B cell (primary cell): ENCODE data around the gene CPLX1. TPM values are rescaled to one million over a fixed set of nuclear protein-coding genes. Genes with fewer than 3 reads are reported as not detected.

Source experiments
- ATAC-seq: fragments of 200-7000 bp; cut with Tn5 transposase; one replicate; pipeline ENCODE4 v1.10.0; 2021; ENCODE audit warnings: low read depth, mild to moderate bottlenecking, moderate number of reproducible peaks, moderate library complexity
- CTCF ChIA-PET: fragments of 350-600 bp; sonication (Branson Sonifier 250); formaldehyde crosslinking; loops from one replicate; lab custom pipeline; 2021; ENCODE audit warnings: antibody characterized with exemption, inconsistent platforms; lab: Charles Lee
- POLR2A ChIA-PET: fragments of 350-600 bp; sonication (Branson Sonifier 250); formaldehyde crosslinking; loops from one replicate; lab custom pipeline; 2021; ENCODE audit warnings: antibody characterized with exemption; lab: Charles Lee
- DNase-seq: peaks from one replicate; pipeline ENCODE4 v3.0.0; 2013
- H2AFZ ChIP-seq: 2 replicates; pipeline ENCODE4 v1.6.1; 2012; ENCODE audit warnings: mild to moderate bottlenecking, low read depth, low read length; ENCODE audit not compliant: insufficient read depth, poor library complexity, severe bottlenecking
- H3K27ac ChIP-seq, 2 donors: 1 replicate in 1 of 2; 2 replicates in 1 of 2; pipeline ENCODE4 v1.5.1; 2012 to 2013; ENCODE audit warnings: low read length in 2 of 2, mild to moderate bottlenecking in 2 of 2, moderate library complexity in 1 of 2
- H3K27me3 ChIP-seq, 4 experiments: fragments of 200-600 bp in 1 of 4; sonication (generic) in 1 of 4; replicated peaks in 1 of 4; 1 replicate in 2 of 4; 2 replicates in 2 of 4; pipeline versions ENCODE4 v1.6.1 to v1.7.0; 2013 to 2016; ENCODE audit warnings: low read length in 3 of 4, mild to moderate bottlenecking in 2 of 4, mixed read lengths in 1 of 4, moderate library complexity in 1 of 4; ENCODE audit not compliant: insufficient read depth in 4 of 4, control insufficient read depth in 3 of 4; ENCODE audit errors: control extremely low read depth in 1 of 4
- H3K36me3 ChIP-seq, 2 experiments: replicated peaks in 1 of 2; 1 replicate in 1 of 2; 2 replicates in 1 of 2; pipeline versions ENCODE4 v1.6.1 to v1.7.1; 2013; ENCODE audit warnings: low read length in 1 of 2; ENCODE audit not compliant: insufficient read depth in 2 of 2, control insufficient read depth in 1 of 2; ENCODE audit errors: control extremely low read depth in 1 of 2, extremely low read depth in 1 of 2
- H3K4me1 ChIP-seq, 2 donors: fragments of 200-600 bp in 1 of 2; sonication (generic) in 1 of 2; 1 replicate in 1 of 2; 2 replicates in 1 of 2; pipeline versions ENCODE4 v1.5.1 to v1.6.1; 2013 to 2017; ENCODE audit warnings: low read length in 2 of 2; ENCODE audit not compliant: control insufficient read depth in 2 of 2, insufficient read depth in 2 of 2
- H3K4me2 ChIP-seq: replicated peaks from 2 replicates; pipeline ENCODE3; 2012; ENCODE audit warnings: mild to moderate bottlenecking, low read depth, low read length; ENCODE audit not compliant: poor library complexity, severe bottlenecking
- H3K4me3 ChIP-seq, 5 experiments: fragments of 200-600 bp in 1 of 5; sonication (generic) in 1 of 5; 1 replicate in 3 of 5; 2 replicates in 2 of 5; pipeline versions ENCODE4 v1.5.1 to v1.7.0; 2011 to 2016; ENCODE audit warnings: low read length in 4 of 5, mild to moderate bottlenecking in 4 of 5, low read depth in 2 of 5, control low read depth in 1 of 5, moderate library complexity in 1 of 5; ENCODE audit not compliant: insufficient read depth in 1 of 5; ENCODE audit errors: control extremely low read depth in 1 of 5, extremely low read depth in 1 of 5
- H3K79me2 ChIP-seq: fragments of 200-600 bp; sonication (generic); one replicate; pipeline ENCODE4 v1.6.0; 2016; ENCODE audit warnings: low read length; ENCODE audit not compliant: control insufficient read depth, insufficient read depth
- H3K9ac ChIP-seq: fragments of 200-600 bp; sonication (generic); 2 replicates; pipeline ENCODE4 v1.6.1; 2017; ENCODE audit warnings: mild to moderate bottlenecking, low read length, moderate library complexity
- H3K9me3 ChIP-seq, 3 donors: one replicate each; pipeline versions ENCODE4 v1.6.1 to v1.7.1; 2013; ENCODE audit warnings: low read length in 2 of 3; ENCODE audit not compliant: control insufficient read depth in 2 of 3, insufficient read depth in 1 of 3; ENCODE audit errors: control extremely low read depth in 1 of 3
- H4K20me1 ChIP-seq: 2 replicates; pipeline ENCODE4 v1.6.0; 2012; ENCODE audit warnings: mild to moderate bottlenecking, low read length; ENCODE audit not compliant: insufficient read depth, control insufficient read depth, poor library complexity, severe bottlenecking
- H3K27ac Mint-ChIP-seq: one replicate; pipeline ENCODE4 v1.8.0; 2021; ENCODE audit warnings: mixed read lengths
- H3K27me3 Mint-ChIP-seq: one replicate; pipeline ENCODE4 v1.8.0; 2021; ENCODE audit warnings: mixed read lengths
- H3K4me1 Mint-ChIP-seq: one replicate; pipeline ENCODE4 v1.8.0; 2021; ENCODE audit warnings: mixed read lengths
- H3K4me3 Mint-ChIP-seq: one replicate; pipeline ENCODE4 v1.8.0; 2021; ENCODE audit warnings: mixed read lengths
- H3K9me3 Mint-ChIP-seq: one replicate; pipeline ENCODE4 v1.8.0; 2022; ENCODE audit warnings: mixed read lengths; ENCODE audit not compliant: insufficient read depth
- CTCF ChIP-seq: fragments of 200-600 bp; IDR thresholded peaks from one replicate; pipeline ENCODE4 v1.8.0; 2022; ENCODE audit warnings: antibody characterized with exemption, mild to moderate bottlenecking
- EZH2 ChIP-seq: IDR thresholded peaks from 2 replicates; pipeline ENCODE4 v1.6.1; 2012; ENCODE audit warnings: borderline replicate concordance, low read depth, mild to moderate bottlenecking, moderate library complexity, low read length; ENCODE audit not compliant: insufficient read depth, poor library complexity, severe bottlenecking
- WGBS: methylation state at CpG from one replicate; pipeline ENCODE4 v1.1.5; 2013; ENCODE audit warnings: missing lambda C conversion rate; ENCODE audit not compliant: insufficient coverage; 5-methylcytosine and 5-hydroxymethylcytosine counted together
- intact Hi-C: fragments of 100-400 bp; cut with micrococcal nuclease; formaldehyde crosslinking; loops from one replicate; pipeline ENCODE4 v1.10.0; 2022
- polyA plus RNA-seq: library from polyadenylated mRNA; depleted of rRNA; stranded (reverse); fragments of >200 nt; gene quantifications from 2 replicates; pipeline ENCODE4 v1.2.3, GENCODE V29; 2012
- total RNA-seq, 2 donors: library from RNA; stranded (reverse); fragments of 120-200 nt in 1 of 2; gene quantifications; 1 replicate in 1 of 2; 2 replicates in 1 of 2; pipeline versions ENCODE4 v1.2.3 to v1.2.4, GENCODE V29; 2013 to 2022

CPLX1 gene
- total and polyA plus RNA-seq, 2 donors (not counting 1 experiment from before 2014, with no cell fraction given): not detected

GRCh38 chr4:772118-772517 lies 53.8 kb downstream of the CPLX1 start:
- H3K27me3 Mint-ChIP-seq: no peaks in the 10 kb centered on the region
- no peaks in the 10 kb centered on the region for H3K4me1 ChIP-seq
- H3K4me3 ChIP-seq: no peak overlapping the region
- H3K27ac ChIP-seq: no peak overlapping the region
- DNase-seq (no peak), ATAC-seq (no peak)
- no peak overlapping the region for H3K4me3 Mint-ChIP-seq
- ChIA-PET POLR2A (no interaction called here), CTCF (no interaction called here)
- no peaks in the 10 kb centered on the region for H3K9me3 ChIP-seq
- peaks cover 0 to 50% of the 10 kb centered on the region in 2 experiments for H3K36me3 ChIP-seq
- peaks cover 89% of the 10 kb centered on the region for H3K79me2 ChIP-seq
- H4K20me1 ChIP-seq: peaks cover 75% of the 10 kb centered on the region
- intact Hi-C loops: no loop called here
- H3K4me1 Mint-ChIP-seq: peaks cover 27% of the 10 kb centered on the region
- H3K27ac Mint-ChIP-seq: peak overlapping the region; percentile 32
- no peaks in the 10 kb centered on the region for H3K27me3 ChIP-seq
- H2AFZ ChIP-seq: no peak overlapping the region
- H3K9me3 Mint-ChIP-seq: no peaks in the 10 kb centered on the region
- H3K9ac ChIP-seq: no peak overlapping the region
- no peak for TF ChIP-seq CTCF
- TF ChIP-seq EZH2: no peak
- WGBS: 85% methylated on average over 3 of the region's 7 CpGs
- H3K4me2 ChIP-seq: no peak overlapping the region

GRCh38 chr4:771464-771863 lies 54.5 kb downstream of the CPLX1 start:
- Mint-ChIP-seq H3K27ac (no peak overlapping the region), H3K4me3 (no peak overlapping the region), H3K9me3 (no peaks in the 10 kb centered on the region), H3K27me3 (no peaks in the 10 kb centered on the region), H3K4me1 (peaks cover 24% of the 10 kb centered on the region)
- DNase-seq (no peak), ATAC-seq (no peak)
- no peak overlapping the region for H3K4me2 ChIP-seq
- intact Hi-C loops: no loop called here
- ChIA-PET CTCF (no interaction called here), POLR2A (no interaction called here)
- peak overlapping the region in 1 of 2 donors; percentile 41 for H3K27ac ChIP-seq
- TF ChIP-seq CTCF (no peak), EZH2 (no peak)
- H3K4me1 ChIP-seq: no peaks in the 10 kb centered on the region
- WGBS: 79% methylated on average over 6 of the region's 6 CpGs
- peaks cover 90% of the 10 kb centered on the region for H3K79me2 ChIP-seq
- H2AFZ ChIP-seq: no peak overlapping the region
- no peaks in the 10 kb centered on the region for H3K27me3 ChIP-seq
- peaks cover 0 to 50% of the 10 kb centered on the region in 2 experiments for H3K36me3 ChIP-seq
- no peaks in the 10 kb centered on the region for H3K9me3 ChIP-seq
- H3K9ac ChIP-seq: no peak overlapping the region
- H3K4me3 ChIP-seq: no peak overlapping the region
- peaks cover 80% of the 10 kb centered on the region for H4K20me1 ChIP-seq
